OCI-LY7 (cell line): Measurements from ENCODE around the gene DCP2. TPM values are rescaled to one million over a fixed set of nuclear protein-coding genes. Genes with fewer than 3 reads are reported as not detected.

Source experiments
- BruUV-seq: library from RNA; stranded (reverse); fragments of 400-500 nt; replicated peaks from 2 replicates; lab custom pipeline; 2021; lab: Mats Ljungman, UMichigan
- CTCF ChIA-PET: fragments of 300-600 bp; sonication (Branson Sonifier 250); formaldehyde crosslinking; loops from one replicate; lab custom pipeline; 2022; ENCODE audit warnings: antibody characterized with exemption; ENCODE audit not compliant: unreplicated experiment; lab: Charles Lee
- POLR2A ChIA-PET: fragments of 300-600 bp; sonication (Branson Sonifier 250); formaldehyde crosslinking; loops from one replicate; lab custom pipeline; 2022; ENCODE audit warnings: antibody characterized with exemption; lab: Charles Lee
- DNase-seq: peaks from one replicate; pipeline ENCODE4 v3.0.0-alpha.2; 2015; ENCODE audit warnings: low spot score
- H2AFZ ChIP-seq: fragments of 200-600 bp; sonication (generic), shearing (Covaris generic); 2 replicates; pipeline ENCODE4 v1.6.1; 2014; ENCODE audit warnings: mild to moderate bottlenecking, antibody characterized with exemption, low read length, moderate library complexity
- H3K27ac ChIP-seq: fragments of 200-600 bp; sonication (generic); 2 replicates; pipeline ENCODE4 v1.5.1; 2014; ENCODE audit warnings: mixed run types, low read depth, mild to moderate bottlenecking, moderate library complexity, low read length, inconsistent platforms; ENCODE audit not compliant: poor library complexity, severe bottlenecking
- H3K36me3 ChIP-seq: fragments of 200-600 bp; sonication (generic); 2 replicates; pipeline ENCODE4 v1.6.1; 2014; ENCODE audit warnings: mild to moderate bottlenecking, antibody characterized with exemption, low read length, moderate library complexity, mixed read lengths; ENCODE audit not compliant: insufficient read depth
- H3K4me1 ChIP-seq: fragments of 200-600 bp; sonication (generic); 2 replicates; pipeline ENCODE4 v1.5.1; 2014; ENCODE audit warnings: mild to moderate bottlenecking, low read length; ENCODE audit not compliant: insufficient read depth, poor library complexity, severe bottlenecking
- H3K4me2 ChIP-seq: fragments of 200-600 bp; sonication (generic); 2 replicates; pipeline ENCODE4 v1.6.1; 2014; ENCODE audit warnings: mild to moderate bottlenecking, low read length
- H3K4me3 ChIP-seq: fragments of 200-600 bp; sonication (generic); 2 replicates; pipeline ENCODE4 v1.5.1; 2014; ENCODE audit warnings: mild to moderate bottlenecking, low read depth, low read length; ENCODE audit not compliant: poor library complexity, severe bottlenecking
- H3K79me2 ChIP-seq: fragments of 200-600 bp; sonication (generic); 2 replicates; pipeline ENCODE4 v1.6.1; 2016; ENCODE audit warnings: low read depth, mild to moderate bottlenecking, low read length, moderate library complexity, mixed read lengths; ENCODE audit not compliant: insufficient read depth
- H3K9me2 ChIP-seq: fragments of 200-600 bp; sonication (generic); 2 replicates; pipeline ENCODE4 v1.6.1; 2016; ENCODE audit warnings: mild to moderate bottlenecking, low read length, mixed read lengths; ENCODE audit not compliant: insufficient read depth
- H3K9me3 ChIP-seq: fragments of 200-600 bp; sonication (generic); 2 replicates; pipeline ENCODE4 v1.6.1; 2014; ENCODE audit warnings: mild to moderate bottlenecking, mixed run types, low read length, mixed read lengths
- H4K20me1 ChIP-seq: fragments of 200-600 bp; sonication (generic); 2 replicates; pipeline ENCODE4 v1.6.1; 2014; ENCODE audit warnings: mild to moderate bottlenecking, antibody characterized with exemption, low read length, moderate library complexity, mixed read lengths; ENCODE audit not compliant: insufficient read depth
- EZH2phosphoT487 ChIP-seq: fragments of 200-600 bp; sonication (generic); IDR thresholded peaks from 2 replicates; pipeline ENCODE4 v1.6.1; 2018; ENCODE audit warnings: low read depth, borderline replicate concordance, mild to moderate bottlenecking, mixed run types, antibody characterized with exemption, low read length, moderate library complexity, mixed read lengths
- intact Hi-C: fragments of 100-400 bp; cut with micrococcal nuclease; formaldehyde crosslinking; loops from one replicate; pipeline ENCODE4 v1.10.0; 2022; ENCODE audit not compliant: unreplicated experiment
- total RNA-seq, 2 experiments: library from RNA; depleted of rRNA in 1 of 2; stranded (reverse); fragments of >200 nt in 1 of 2; shearing (Covaris generic) in 1 of 2; gene quantifications; 2 replicates each; pipeline ENCODE4 v1.2.3, GENCODE V29; 2014 to 2022
- TF ChIP-seq, protein P1 (sequence below): fragments of 200-600 bp; sonication (generic); conservative IDR thresholded peaks from 2 replicates; pipeline ENCODE4 v1.5.1; 2014; ENCODE audit warnings: mild to moderate bottlenecking, antibody characterized with exemption, low read length, moderate library complexity, mixed read lengths

The DCP2 gene
- total RNA-seq, 2 experiments from 2014 or later, result 81.3 to 139 TPM

DNA sequence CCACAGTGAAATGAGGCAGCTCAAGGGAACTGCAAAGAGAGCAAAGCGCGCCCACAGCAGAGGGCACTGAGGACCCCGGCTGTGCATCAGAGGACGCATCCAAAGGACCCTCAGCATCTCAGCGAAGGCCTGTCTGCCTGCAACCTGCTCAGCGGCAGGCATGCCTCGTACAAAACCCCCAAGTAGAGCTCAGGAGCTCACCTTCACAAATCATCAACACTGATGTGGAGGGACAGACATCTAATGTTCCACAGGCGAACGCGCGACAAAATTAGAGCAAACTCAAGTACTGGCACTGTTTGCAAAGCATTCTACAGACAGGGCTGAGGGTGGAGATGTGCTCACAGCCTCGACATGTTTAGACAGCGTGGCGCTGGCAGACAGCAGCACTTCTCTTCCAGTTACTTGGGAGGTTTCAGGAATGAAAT lies 81.0 kb downstream of the DCP2 start:
- no peaks in the 10 kb centered on the region for H3K9me2 ChIP-seq
- H3K9me3 ChIP-seq, result no peaks in the 10 kb centered on the region
- H3K79me2 ChIP-seq, result no peaks in the 10 kb centered on the region
- POLR2A ChIA-PET, result interaction anchor here (0.6 to 1.2 kb wide), 2 partner anchors 10 to 177 kb away, joined by 3 read pairs; no protein-coding TSS in a partner anchor
- H2AFZ ChIP-seq, result no peak overlapping the region
- no peak overlapping the region for H3K4me3 ChIP-seq
- intact Hi-C loops, result no loop called here
- TF ChIP-seq, protein P1, sequence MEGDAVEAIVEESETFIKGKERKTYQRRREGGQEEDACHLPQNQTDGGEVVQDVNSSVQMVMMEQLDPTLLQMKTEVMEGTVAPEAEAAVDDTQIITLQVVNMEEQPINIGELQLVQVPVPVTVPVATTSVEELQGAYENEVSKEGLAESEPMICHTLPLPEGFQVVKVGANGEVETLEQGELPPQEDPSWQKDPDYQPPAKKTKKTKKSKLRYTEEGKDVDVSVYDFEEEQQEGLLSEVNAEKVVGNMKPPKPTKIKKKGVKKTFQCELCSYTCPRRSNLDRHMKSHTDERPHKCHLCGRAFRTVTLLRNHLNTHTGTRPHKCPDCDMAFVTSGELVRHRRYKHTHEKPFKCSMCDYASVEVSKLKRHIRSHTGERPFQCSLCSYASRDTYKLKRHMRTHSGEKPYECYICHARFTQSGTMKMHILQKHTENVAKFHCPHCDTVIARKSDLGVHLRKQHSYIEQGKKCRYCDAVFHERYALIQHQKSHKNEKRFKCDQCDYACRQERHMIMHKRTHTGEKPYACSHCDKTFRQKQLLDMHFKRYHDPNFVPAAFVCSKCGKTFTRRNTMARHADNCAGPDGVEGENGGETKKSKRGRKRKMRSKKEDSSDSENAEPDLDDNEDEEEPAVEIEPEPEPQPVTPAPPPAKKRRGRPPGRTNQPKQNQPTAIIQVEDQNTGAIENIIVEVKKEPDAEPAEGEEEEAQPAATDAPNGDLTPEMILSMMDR, result no peak
- no peak for TF ChIP-seq EZH2phosphoT487
- peaks cover 7% of the 10 kb centered on the region for H3K4me1 ChIP-seq
- H3K27ac ChIP-seq, result no peak overlapping the region
- no peaks in the 10 kb centered on the region for H3K36me3 ChIP-seq
- no peak overlapping the region for H3K4me2 ChIP-seq
- no peak for DNase-seq
- CTCF ChIA-PET, result no interaction called here
- no peaks in the 10 kb centered on the region for H4K20me1 ChIP-seq
- no TSS peak for BruUV-seq

DNA sequence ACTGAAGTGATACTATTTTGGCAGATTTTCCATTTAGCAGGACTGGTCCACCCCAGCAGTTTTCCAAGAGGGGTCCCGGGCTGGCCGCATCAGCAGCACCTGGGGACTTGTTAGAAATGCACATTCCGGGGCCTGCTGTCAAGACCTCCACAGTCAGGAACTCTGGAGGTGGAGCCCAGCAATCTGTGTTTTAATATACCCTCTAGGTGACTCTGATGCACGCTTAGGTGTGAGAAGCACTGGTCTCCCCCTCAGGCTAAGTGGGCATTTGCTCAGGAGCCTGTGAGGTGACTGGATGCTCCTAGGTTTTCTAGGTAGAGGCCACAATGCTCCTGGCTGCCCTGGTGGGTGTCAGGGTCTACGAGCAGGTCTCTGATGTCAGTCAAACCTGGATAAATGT lies 81.7 kb downstream of the DCP2 start:
- no TSS peak for BruUV-seq
- CTCF ChIA-PET, result no interaction called here
- TF ChIP-seq, protein P1, result no peak
- no peak for TF ChIP-seq EZH2phosphoT487
- intact Hi-C loops, result no loop called here
- Histone ChIP-seq H3K79me2 (no peaks in the 10 kb centered on the region), H3K4me1 (peaks cover 8% of the 10 kb centered on the region), H3K36me3 (no peaks in the 10 kb centered on the region), H2AFZ (no peak overlapping the region), H3K9me2 (no peaks in the 10 kb centered on the region), H3K9me3 (no peaks in the 10 kb centered on the region), H3K27ac (no peak overlapping the region), H4K20me1 (no peaks in the 10 kb centered on the region), H3K4me2 (no peak overlapping the region), H3K4me3 (no peak overlapping the region)
- POLR2A ChIA-PET, result interaction anchor here (1.2 kb wide), 1 partner anchor 10 kb away, joined by 3 read pairs; no protein-coding TSS in a partner anchor
- DNase-seq, result no peak

DNA sequence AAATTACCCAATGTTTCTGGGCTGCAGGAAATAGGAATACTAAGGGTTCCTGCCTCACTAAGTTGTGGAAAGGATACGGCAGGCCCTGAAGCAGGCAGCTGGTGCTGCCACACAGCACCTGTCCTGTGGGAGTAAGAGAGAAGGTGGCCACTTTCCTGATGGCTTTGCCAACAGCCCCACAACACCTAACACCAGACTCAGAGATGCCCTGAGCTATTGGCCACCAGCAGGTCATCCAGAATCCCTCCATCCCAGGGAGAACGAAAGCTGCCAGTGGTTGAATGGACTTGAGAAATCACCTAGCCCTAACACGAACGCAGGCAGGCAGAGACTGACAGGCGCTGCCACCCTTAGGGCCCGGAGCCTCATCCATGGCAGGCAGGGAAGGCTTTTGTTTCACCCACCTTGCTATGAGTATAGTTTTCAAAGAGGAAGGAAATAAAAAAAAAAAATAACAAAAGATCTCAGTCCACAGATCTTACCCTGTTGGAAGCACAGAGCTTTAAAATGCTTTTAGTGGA lies 82.2 kb downstream of the DCP2 start:
- ChIA-PET CTCF (no interaction called here), POLR2A (interaction anchor here (0.6 to 1.4 kb wide), 5 partner anchors 11 to 211 kb away, joined by 3 to 4 read pairs (median 3); no protein-coding TSS in a partner anchor)
- H4K20me1 ChIP-seq, result no peaks in the 10 kb centered on the region
- no peak for DNase-seq
- no peaks in the 10 kb centered on the region for H3K79me2 ChIP-seq
- no peak overlapping the region for H3K4me3 ChIP-seq
- H3K27ac ChIP-seq, result no peak overlapping the region
- H3K36me3 ChIP-seq, result no peaks in the 10 kb centered on the region
- H3K4me1 ChIP-seq, result peaks cover 8% of the 10 kb centered on the region
- BruUV-seq, result no TSS peak
- no peaks in the 10 kb centered on the region for H3K9me2 ChIP-seq
- no peaks in the 10 kb centered on the region for H3K9me3 ChIP-seq
- no peak overlapping the region for H3K4me2 ChIP-seq
- TF ChIP-seq, protein P1, result no peak
- no peak for TF ChIP-seq EZH2phosphoT487
- no peak overlapping the region for H2AFZ ChIP-seq
- intact Hi-C loops, result no loop called here
